ENCODE data around the gene NDUFA1. TPM values are rescaled to one million over a fixed set of nuclear protein-coding genes. Genes with fewer than 3 reads are reported as not detected.

The NDUFA1 gene
- total and polyA plus RNA-seq, 2 of the 13 experiments (the other 11 are each of a cell fraction or from before 2014, with no cell fraction given): 150 to 167 TPM

DNA sequence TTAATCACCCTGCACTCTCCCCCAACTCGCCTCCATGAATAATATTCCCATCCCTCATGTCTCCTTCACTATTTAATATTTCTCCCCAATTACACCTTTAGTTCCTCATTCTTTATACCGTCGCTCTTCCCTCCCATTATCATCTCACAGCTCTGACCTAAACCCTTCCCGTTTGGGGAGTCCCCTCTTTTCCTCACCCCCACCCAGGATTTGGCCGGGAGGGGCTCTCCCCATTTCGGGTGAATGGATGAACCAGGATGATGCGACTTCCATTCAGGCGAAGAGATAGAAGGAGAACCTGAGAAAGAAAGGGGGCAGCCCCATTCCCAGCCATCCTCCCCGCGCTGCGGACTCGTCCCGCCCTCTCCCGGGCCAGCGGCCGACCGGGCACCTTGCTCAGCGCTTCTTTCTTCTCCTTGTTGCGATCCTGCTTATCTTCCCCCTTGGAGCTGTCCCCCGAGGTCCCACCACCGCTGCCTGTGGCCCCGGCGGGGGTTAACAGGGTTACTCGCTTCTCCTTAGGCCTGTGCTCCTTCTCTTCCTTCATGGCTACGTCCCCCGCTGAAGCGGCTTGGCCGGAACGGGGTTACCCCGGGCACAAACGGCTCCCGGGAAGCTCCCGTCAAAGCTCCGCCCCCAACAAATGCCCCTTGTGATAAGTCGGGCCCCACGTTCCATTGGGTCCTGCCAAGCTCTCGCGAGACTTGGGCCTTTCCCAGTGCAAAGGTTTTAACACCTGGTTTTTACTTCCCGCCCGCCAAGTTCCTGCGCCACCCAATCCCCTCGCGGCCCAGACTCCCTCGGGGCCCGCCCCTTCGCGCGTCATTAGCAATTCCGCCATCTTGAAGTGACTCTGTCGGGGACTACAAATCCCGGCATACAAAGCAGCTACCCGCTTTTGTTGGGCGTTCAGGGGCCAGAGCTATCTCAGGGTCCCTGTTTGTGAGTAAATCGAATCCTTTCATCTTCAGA is 19.0 kb upstream of the NDUFA1 start, which contains the start of gene UPF3B (continued):
- TF ChIP-seq ZNF883 (CRISPR knock-in tag; IDR thresholded peaks at IDR 0.05; ENCODE audit: not compliant biosample characterization) (no peak), ETV5 (CRISPR knock-in tag; IDR thresholded peaks at IDR 0.05; ENCODE audit: borderline replicate concordance) (no peak; the same call in 1 of the 2 replicates), BRD4 (CRISPR knock-in tag; IDR thresholded peaks at IDR 0.05) (no peak), HNRNPH1 (optimal IDR thresholded peaks at IDR 0.05; ENCODE audit: low read depth, low read length) (no peak), NR2F2 (IDR thresholded peaks at IDR 0.05; ENCODE audit: borderline replicate concordance, low read depth) (no peak), ARNT2 (CRISPR knock-in tag; IDR thresholded peaks at IDR 0.05; ENCODE audit: low read depth) (peak; percentile 78; the same call in 1 of the 2 replicates), ZHX2 (IDR thresholded peaks at IDR 0.05; ENCODE audit: low read depth) (peak; percentile 61; the same call in 1 of the 2 replicates), ZHX2 (CRISPR knock-in tag; IDR thresholded peaks at IDR 0.05; ENCODE audit: borderline replicate concordance) (no peak), SP2 (CRISPR knock-in tag; IDR thresholded peaks at IDR 0.05) (peak; percentile 61), THAP11 (CRISPR knock-in tag; IDR thresholded peaks at IDR 0.05) (peak; percentile 98), TRIM22 (IDR thresholded peaks at IDR 0.05) (no peak), ZNF143 (CRISPR knock-in tag; IDR thresholded peaks at IDR 0.05) (peak; percentile 89), FLYWCH1 (CRISPR knock-in tag; IDR thresholded peaks at IDR 0.05) (no peak), HDAC1 (CRISPR knock-in tag; IDR thresholded peaks at IDR 0.05) (peak; percentile 25; the same call in 1 of the 2 replicates), NFE2L2 (IDR thresholded peaks at IDR 0.05; ENCODE audit: low read length) (no peak), KLF16 (CRISPR knock-in tag; IDR thresholded peaks at IDR 0.05) (0 out of 4 replicates have a peak, but pooled peaks of 1 of the 2 experiments have one; percentile 12)
- TF ChIP-seq, protein P1, sequence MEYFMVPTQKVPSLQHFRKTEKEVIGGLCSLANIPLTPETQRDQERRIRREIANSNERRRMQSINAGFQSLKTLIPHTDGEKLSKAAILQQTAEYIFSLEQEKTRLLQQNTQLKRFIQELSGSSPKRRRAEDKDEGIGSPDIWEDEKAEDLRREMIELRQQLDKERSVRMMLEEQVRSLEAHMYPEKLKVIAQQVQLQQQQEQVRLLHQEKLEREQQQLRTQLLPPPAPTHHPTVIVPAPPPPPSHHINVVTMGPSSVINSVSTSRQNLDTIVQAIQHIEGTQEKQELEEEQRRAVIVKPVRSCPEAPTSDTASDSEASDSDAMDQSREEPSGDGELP (IDR thresholded peaks at IDR 0.05; ENCODE audit: borderline replicate concordance, low read depth): 0 out of 2 replicates have a peak, but pooled peaks have one; percentile 33
- TF ChIP-seq, protein P2, sequence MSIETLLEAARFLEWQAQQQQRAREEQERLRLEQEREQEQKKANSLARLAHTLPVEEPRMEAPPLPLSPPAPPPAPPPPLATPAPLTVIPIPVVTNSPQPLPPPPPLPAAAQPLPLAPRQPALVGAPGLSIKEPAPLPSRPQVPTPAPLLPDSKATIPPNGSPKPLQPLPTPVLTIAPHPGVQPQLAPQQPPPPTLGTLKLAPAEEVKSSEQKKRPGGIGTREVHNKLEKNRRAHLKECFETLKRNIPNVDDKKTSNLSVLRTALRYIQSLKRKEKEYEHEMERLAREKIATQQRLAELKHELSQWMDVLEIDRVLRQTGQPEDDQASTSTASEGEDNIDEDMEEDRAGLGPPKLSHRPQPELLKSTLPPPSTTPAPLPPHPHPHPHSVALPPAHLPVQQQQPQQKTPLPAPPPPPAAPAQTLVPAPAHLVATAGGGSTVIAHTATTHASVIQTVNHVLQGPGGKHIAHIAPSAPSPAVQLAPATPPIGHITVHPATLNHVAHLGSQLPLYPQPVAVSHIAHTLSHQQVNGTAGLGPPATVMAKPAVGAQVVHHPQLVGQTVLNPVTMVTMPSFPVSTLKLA (IDR thresholded peaks at IDR 0.05): no peak

All from HepG2 (cell line).